NCI-H2029 (cell line): Measurements from ENCODE around the gene FNDC11.

Experiments used
- DNase-seq: peaks from one replicate; lab custom pipeline; 2025; lab: John Stamatoyannopoulos, UW

The FNDC11 gene

GRCh38 chr20:63582382-63583063, 28.6 kb downstream of the FNDC11 start:
- DNase-seq = no peak

GRCh38 chr20:63585616-63586565, 31.9 kb downstream of the FNDC11 start:
- no peak for DNase-seq

- DNase-seq = no peak
These were observed 32.8 kb downstream of the FNDC11 start for GRCh38 chr20:63586797-63587196.

GRCh38 chr20:63587256-63587655, 33.3 kb downstream of the FNDC11 start:
- DNase-seq = no peak

- no peak for DNase-seq
These were observed 34.0 kb downstream of the FNDC11 start for GRCh38 chr20:63587776-63588591.

- DNase-seq = no peak
These were observed 34.7 kb downstream of the FNDC11 start for GRCh38 chr20:63588641-63589041.

- DNase-seq = no peak
These were observed 35.6 kb downstream of the FNDC11 start for GRCh38 chr20:63589261-63590217.

- no peak for DNase-seq
These were observed 36.5 kb downstream of the FNDC11 start for GRCh38 chr20:63590218-63591146.

GRCh38 chr20:63591147-63591533, 37.2 kb downstream of the FNDC11 start:
- DNase-seq = no peak

- DNase-seq = no peak
These were observed 37.9 kb downstream of the FNDC11 start for GRCh38 chr20:63591786-63592355.

GRCh38 chr20:63592661-63593060, 38.7 kb downstream of the FNDC11 start:
- DNase-seq = no peak

GRCh38 chr20:63594043-63594561, 40.1 kb downstream of the FNDC11 start:
- DNase-seq = no peak

GRCh38 chr20:63595416-63596127, 41.6 kb downstream of the FNDC11 start:
- DNase-seq = no peak

- DNase-seq = no peak
These were observed 42.5 kb downstream of the FNDC11 start for GRCh38 chr20:63596423-63596822.

- DNase-seq = no peak
These were observed 43.9 kb downstream of the FNDC11 start for GRCh38 chr20:63597651-63598478.

GRCh38 chr20:63598479-63599395, 44.8 kb downstream of the FNDC11 start:
- no peak for DNase-seq
